KG1 (cell line): ENCODE results near the gene FAM25C.
"Not testable (repeated sequence)": the region's sequence is repeated elsewhere in the genome, so short reads cannot be mapped to it uniquely, and the experiment has no call there.

Source experiments
- DNase-seq: peaks from one replicate; lab custom pipeline; 2025; lab: John Stamatoyannopoulos, UW

Gene FAM25C

DNA sequence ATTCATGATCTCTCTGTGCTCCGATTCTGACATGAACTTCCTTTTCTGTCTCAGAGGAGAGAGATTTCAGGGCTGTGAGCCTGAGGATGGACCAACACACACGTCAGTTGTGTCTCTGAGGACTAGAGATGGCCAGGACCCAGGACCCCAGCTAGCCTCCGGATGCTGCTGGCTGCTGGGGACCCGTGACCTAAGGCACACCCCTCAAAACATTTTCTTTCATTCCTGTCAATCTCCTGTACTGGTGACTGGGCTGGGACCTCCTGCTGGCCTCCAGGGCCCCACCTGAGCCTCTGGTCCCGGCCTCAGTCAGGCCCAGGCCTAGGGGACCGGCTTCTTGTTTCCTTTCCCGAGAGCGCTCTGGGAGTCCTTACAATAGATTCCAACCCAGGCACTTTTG lies 42.4 kb downstream of the FAM25C start:
- not testable (repeated sequence) for DNase-seq

DNA sequence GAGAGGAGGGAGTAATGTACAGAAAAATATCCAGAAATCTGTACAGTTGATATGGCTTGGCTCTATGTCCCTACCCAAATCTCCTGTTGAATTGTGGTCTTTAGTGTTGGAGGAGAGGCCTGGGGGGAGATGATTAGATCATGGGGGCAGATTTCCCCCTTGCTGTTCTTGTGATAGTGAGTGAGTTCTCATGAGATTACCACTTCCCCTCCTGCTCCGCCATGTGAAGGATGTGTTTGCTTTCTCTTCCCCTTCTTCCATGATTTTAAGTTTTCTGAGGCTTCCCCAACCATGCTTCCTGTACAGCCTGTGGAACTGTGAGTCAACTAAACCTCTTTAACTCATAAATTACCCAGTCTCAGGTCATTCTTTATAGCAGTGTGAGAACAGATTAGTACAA lies 52.2 kb downstream of the FAM25C start:
- not testable (repeated sequence) for DNase-seq
